Epithelial cell of umbilical artery (primary cell): Measurements from ENCODE around the gene PTAFR. TPM values are rescaled to one million over a fixed set of nuclear protein-coding genes. Genes with fewer than 3 reads are reported as not detected.

Source experiments
- total RNA-seq: library from RNA; depleted of rRNA; stranded (reverse); fragments of >200 nt; gene quantifications from 2 replicates; pipeline ENCODE4 v1.2.3, GENCODE V29; 2014

Gene PTAFR, protein sequence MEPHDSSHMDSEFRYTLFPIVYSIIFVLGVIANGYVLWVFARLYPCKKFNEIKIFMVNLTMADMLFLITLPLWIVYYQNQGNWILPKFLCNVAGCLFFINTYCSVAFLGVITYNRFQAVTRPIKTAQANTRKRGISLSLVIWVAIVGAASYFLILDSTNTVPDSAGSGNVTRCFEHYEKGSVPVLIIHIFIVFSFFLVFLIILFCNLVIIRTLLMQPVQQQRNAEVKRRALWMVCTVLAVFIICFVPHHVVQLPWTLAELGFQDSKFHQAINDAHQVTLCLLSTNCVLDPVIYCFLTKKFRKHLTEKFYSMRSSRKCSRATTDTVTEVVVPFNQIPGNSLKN
- under 0.01 TPM in 2 replicates for total RNA-seq

DNA sequence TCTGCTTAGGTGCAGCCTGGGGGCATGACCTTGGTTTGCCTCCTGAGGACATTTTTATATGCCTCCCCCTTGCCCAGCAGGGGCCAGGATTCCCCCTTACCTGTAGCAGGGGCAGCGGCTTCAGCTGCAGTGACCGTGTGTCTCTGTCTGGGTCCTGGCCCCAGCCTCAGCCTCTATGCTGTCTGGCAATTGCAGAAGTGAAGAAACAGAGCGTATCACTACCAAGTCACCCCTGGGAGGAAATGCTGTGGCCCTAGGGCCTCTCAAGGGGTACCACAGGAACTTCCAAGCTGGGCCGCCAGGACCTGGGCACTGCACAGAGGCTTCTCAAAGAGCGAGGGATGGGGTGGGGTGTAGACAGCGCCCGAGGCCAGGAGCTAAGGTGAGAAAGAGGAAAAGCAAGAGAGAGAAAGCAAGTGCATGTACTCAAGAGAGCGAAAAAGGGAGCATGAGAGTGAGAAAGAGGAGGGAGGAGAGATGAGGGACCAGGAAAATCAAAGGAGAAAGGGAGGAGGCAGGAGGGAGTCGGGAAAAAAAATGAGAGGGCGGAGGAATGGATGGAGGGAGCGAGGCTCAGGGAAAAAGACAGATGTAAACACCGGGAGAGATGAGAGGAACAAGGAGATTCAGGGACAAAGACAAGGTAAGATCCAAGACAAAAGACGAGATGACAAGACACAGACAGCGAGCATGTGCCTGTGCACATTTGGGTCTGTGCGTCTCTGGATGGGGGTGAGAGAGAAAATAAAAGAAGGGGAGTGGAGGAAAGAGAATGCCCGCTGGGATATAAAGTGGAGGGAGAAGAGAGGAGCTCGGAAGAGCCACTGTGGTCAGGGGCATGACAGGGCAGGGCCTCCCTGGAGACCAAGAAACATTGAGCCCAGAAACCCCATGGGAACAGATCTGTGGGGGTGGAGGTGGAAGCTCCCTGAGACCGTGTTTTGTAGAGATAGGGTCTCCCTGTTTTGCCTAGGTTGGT is at the start of gene PTAFR:
PTAFR (minus strand) TSS at position 199 of the 979 bp plus-strand sequence. CDS start 25,669 bp downstream, outside the sequence.

Other genes with a start within 250 kb of the PTAFR start
- 0.15 and 0.32 TPM in 2 replicates for gene SMPDL3B, start 241.7 kb downstream of the PTAFR start, total RNA-seq
- 6.1 and 6.5 TPM in 2 replicates for gene XKR8, start 216.7 kb downstream of the PTAFR start, total RNA-seq
- 11.4 and 14.0 TPM in 2 replicates for gene EYA3, start 88.1 kb downstream of the PTAFR start, total RNA-seq
- gene DNAJC8, start 56.3 kb upstream of the PTAFR start, total RNA-seq = 66.3 and 108 TPM in 2 replicates
- gene ATP5IF1, start 59.4 kb upstream of the PTAFR start, total RNA-seq = 109 and 220 TPM in 2 replicates
- 8.4 and 9.1 TPM in 2 replicates for gene SESN2, start 82.8 kb upstream of the PTAFR start, total RNA-seq
- gene MED18, start 152.3 kb upstream of the PTAFR start, total RNA-seq = 25.2 and 27.6 TPM in 2 replicates
- 10.9 and 11.7 TPM in 2 replicates for gene PHACTR4, start 193.1 kb upstream of the PTAFR start, total RNA-seq